ENCODE measurements around the gene CEMIP2. TPM values are rescaled to one million over a fixed set of nuclear protein-coding genes. Genes with fewer than 3 reads are reported as not detected.
"Not testable (repeated sequence)": the region's sequence is repeated elsewhere in the genome, so short reads cannot be mapped to it uniquely, and the experiment has no call there.

The CEMIP2 gene
- polyA plus RNA-seq (2012; ENCODE audit: low read depth, missing spikeins), result 0.24 TPM

- FAIRE-seq (peak; percentile 77), DNase-seq (ENCODE audit: insufficient read length, low spot score) (peak; percentile 80)
- no peak for TF ChIP-seq POLR2AphosphoS5 (IDR thresholded peaks at IDR 0.05; ENCODE audit: low read depth, low read length)
- 0 out of 2 replicates have a peak, but pooled peaks have one; percentile 21 for TF ChIP-seq SPI1 (IDR thresholded peaks at IDR 0.05; ENCODE audit: low read depth, low read length)
Observed at GRCh38 chr9:71768388-71769174, at the start of gene CEMIP2. Gene CEMIP2 (minus strand): TSS chr9:71768513. CDS start chr9:71750373, 18,140 bp downstream.

GRCh38 chr9:71816916-71817451, 48.7 kb upstream of the CEMIP2 start:
- no peak for DNase-seq (ENCODE audit: insufficient read length, low spot score)
- TF ChIP-seq TAF1 (IDR thresholded peaks at IDR 0.05; ENCODE audit: low read depth, low read length), result no peak
- TF ChIP-seq POLR2AphosphoS5 (IDR thresholded peaks at IDR 0.05; ENCODE audit: low read depth, low read length), result no peak
- TF ChIP-seq PAX5 (IDR thresholded peaks at IDR 0.05; ENCODE audit: insufficient read depth, low read length, severe bottlenecking), result no peak
- TF ChIP-seq POLR2A (IDR thresholded peaks at IDR 0.05; ENCODE audit: low read depth, low read length), result no peak
- no peak for TF ChIP-seq SPI1 (IDR thresholded peaks at IDR 0.05; ENCODE audit: low read depth, low read length)
- no peak for TF ChIP-seq POU2F2 (IDR thresholded peaks at IDR 0.05; ENCODE audit: low read depth, low read length)
- no peak for FAIRE-seq

- FAIRE-seq, result no peak
- no peak for TF ChIP-seq POLR2AphosphoS5 (IDR thresholded peaks at IDR 0.05; ENCODE audit: low read depth, low read length)
- TF ChIP-seq PAX5 (IDR thresholded peaks at IDR 0.05; ENCODE audit: insufficient read depth, low read length, severe bottlenecking), result no peak
- no peak for TF ChIP-seq SPI1 (IDR thresholded peaks at IDR 0.05; ENCODE audit: low read depth, low read length)
- TF ChIP-seq POLR2A (IDR thresholded peaks at IDR 0.05; ENCODE audit: low read depth, low read length), result no peak
- no peak for TF ChIP-seq TAF1 (IDR thresholded peaks at IDR 0.05; ENCODE audit: low read depth, low read length)
- TF ChIP-seq POU2F2 (IDR thresholded peaks at IDR 0.05; ENCODE audit: low read depth, low read length), result no peak
- DNase-seq (ENCODE audit: insufficient read length, low spot score), result no peak
Observed at GRCh38 chr9:71814815-71815214, 46.5 kb upstream of the CEMIP2 start.

GRCh38 chr9:71814226-71814625, 45.9 kb upstream of the CEMIP2 start:
- TF ChIP-seq TAF1 (IDR thresholded peaks at IDR 0.05; ENCODE audit: low read depth, low read length), result no peak
- no peak for TF ChIP-seq POLR2AphosphoS5 (IDR thresholded peaks at IDR 0.05; ENCODE audit: low read depth, low read length)
- TF ChIP-seq PAX5 (IDR thresholded peaks at IDR 0.05; ENCODE audit: insufficient read depth, low read length, severe bottlenecking), result no peak
- no peak for TF ChIP-seq POU2F2 (IDR thresholded peaks at IDR 0.05; ENCODE audit: low read depth, low read length)
- TF ChIP-seq SPI1 (IDR thresholded peaks at IDR 0.05; ENCODE audit: low read depth, low read length), result no peak
- no peak for TF ChIP-seq POLR2A (IDR thresholded peaks at IDR 0.05; ENCODE audit: low read depth, low read length)
- DNase-seq (ENCODE audit: insufficient read length, low spot score) (no peak), FAIRE-seq (no peak)

- DNase-seq (ENCODE audit: insufficient read length, low spot score), result no peak
- TF ChIP-seq POLR2A (IDR thresholded peaks at IDR 0.05; ENCODE audit: low read depth, low read length) (no peak), TAF1 (IDR thresholded peaks at IDR 0.05; ENCODE audit: low read depth, low read length) (no peak), POLR2AphosphoS5 (IDR thresholded peaks at IDR 0.05; ENCODE audit: low read depth, low read length) (no peak), PAX5 (IDR thresholded peaks at IDR 0.05; ENCODE audit: insufficient read depth, low read length, severe bottlenecking) (no peak), POU2F2 (IDR thresholded peaks at IDR 0.05; ENCODE audit: low read depth, low read length) (no peak), SPI1 (IDR thresholded peaks at IDR 0.05; ENCODE audit: low read depth, low read length) (no peak)
- FAIRE-seq, result no peak
Observed at GRCh38 chr9:71812385-71812784, 44.1 kb upstream of the CEMIP2 start.

GRCh38 chr9:71808068-71808467, 39.8 kb upstream of the CEMIP2 start:
- TF ChIP-seq TAF1 (IDR thresholded peaks at IDR 0.05; ENCODE audit: low read depth, low read length) (no peak), POU2F2 (IDR thresholded peaks at IDR 0.05; ENCODE audit: low read depth, low read length) (no peak), POLR2AphosphoS5 (IDR thresholded peaks at IDR 0.05; ENCODE audit: low read depth, low read length) (no peak), POLR2A (IDR thresholded peaks at IDR 0.05; ENCODE audit: low read depth, low read length) (no peak), PAX5 (IDR thresholded peaks at IDR 0.05; ENCODE audit: insufficient read depth, low read length, severe bottlenecking) (no peak), SPI1 (IDR thresholded peaks at IDR 0.05; ENCODE audit: low read depth, low read length) (no peak)
- no peak for FAIRE-seq
- DNase-seq (ENCODE audit: insufficient read length, low spot score), result no peak

- TF ChIP-seq SPI1 (IDR thresholded peaks at IDR 0.05; ENCODE audit: low read depth, low read length), result no peak
- no peak for TF ChIP-seq PAX5 (IDR thresholded peaks at IDR 0.05; ENCODE audit: insufficient read depth, low read length, severe bottlenecking)
- TF ChIP-seq POU2F2 (IDR thresholded peaks at IDR 0.05; ENCODE audit: low read depth, low read length), result no peak
- TF ChIP-seq TAF1 (IDR thresholded peaks at IDR 0.05; ENCODE audit: low read depth, low read length), result no peak
- FAIRE-seq, result peak; percentile 84
- peak; percentile 28 for DNase-seq (ENCODE audit: insufficient read length, low spot score)
Observed at GRCh38 chr9:71806901-71807307, 38.6 kb upstream of the CEMIP2 start.

GRCh38 chr9:71805096-71805495, 36.8 kb upstream of the CEMIP2 start:
- FAIRE-seq; DNase-seq (ENCODE audit: insufficient read length, low spot score): not testable (repeated sequence)

- TF ChIP-seq SPI1 (IDR thresholded peaks at IDR 0.05; ENCODE audit: low read depth, low read length) (no peak), POLR2A (IDR thresholded peaks at IDR 0.05; ENCODE audit: low read depth, low read length) (no peak), TAF1 (IDR thresholded peaks at IDR 0.05; ENCODE audit: low read depth, low read length) (no peak), PAX5 (IDR thresholded peaks at IDR 0.05; ENCODE audit: insufficient read depth, low read length, severe bottlenecking) (no peak), POLR2AphosphoS5 (IDR thresholded peaks at IDR 0.05; ENCODE audit: low read depth, low read length) (no peak), POU2F2 (IDR thresholded peaks at IDR 0.05; ENCODE audit: low read depth, low read length) (no peak)
- DNase-seq (ENCODE audit: insufficient read length, low spot score) (no peak), FAIRE-seq (no peak)
Observed at GRCh38 chr9:71801826-71802225, 33.5 kb upstream of the CEMIP2 start.

- TF ChIP-seq POU2F2 (IDR thresholded peaks at IDR 0.05; ENCODE audit: low read depth, low read length), result no peak
- TF ChIP-seq POLR2AphosphoS5 (IDR thresholded peaks at IDR 0.05; ENCODE audit: low read depth, low read length), result no peak
- no peak for TF ChIP-seq SPI1 (IDR thresholded peaks at IDR 0.05; ENCODE audit: low read depth, low read length)
- TF ChIP-seq TAF1 (IDR thresholded peaks at IDR 0.05; ENCODE audit: low read depth, low read length), result no peak
- TF ChIP-seq POLR2A (IDR thresholded peaks at IDR 0.05; ENCODE audit: low read depth, low read length), result no peak
- no peak for TF ChIP-seq PAX5 (IDR thresholded peaks at IDR 0.05; ENCODE audit: insufficient read depth, low read length, severe bottlenecking)
- FAIRE-seq (no peak), DNase-seq (ENCODE audit: insufficient read length, low spot score) (no peak)
Observed at GRCh38 chr9:71797266-71797665, 29.0 kb upstream of the CEMIP2 start.
